GM23248 (cell line): ENCODE results near the gene ZNG1C.
"Not testable (repeated sequence)": the region's sequence is repeated elsewhere in the genome, so short reads cannot be mapped to it uniquely, and the experiment has no call there.

Experiments used
- EZH2 ChIP-seq: fragments of 200-600 bp; sonication (generic); IDR thresholded peaks from 2 replicates; pipeline ENCODE4 v1.6.1; 2018; ENCODE audit warnings: antibody characterized with exemption, mild to moderate bottlenecking; ENCODE audit not compliant: insufficient read depth, poor library complexity, severe bottlenecking
- EZH2phosphoT487 ChIP-seq: fragments of 200-600 bp; sonication (generic); IDR thresholded peaks from 2 replicates; pipeline ENCODE4 v1.6.1; 2018; ENCODE audit warnings: antibody characterized with exemption, moderate library complexity, mild to moderate bottlenecking, low read depth; ENCODE audit not compliant: insufficient read depth

DNA sequence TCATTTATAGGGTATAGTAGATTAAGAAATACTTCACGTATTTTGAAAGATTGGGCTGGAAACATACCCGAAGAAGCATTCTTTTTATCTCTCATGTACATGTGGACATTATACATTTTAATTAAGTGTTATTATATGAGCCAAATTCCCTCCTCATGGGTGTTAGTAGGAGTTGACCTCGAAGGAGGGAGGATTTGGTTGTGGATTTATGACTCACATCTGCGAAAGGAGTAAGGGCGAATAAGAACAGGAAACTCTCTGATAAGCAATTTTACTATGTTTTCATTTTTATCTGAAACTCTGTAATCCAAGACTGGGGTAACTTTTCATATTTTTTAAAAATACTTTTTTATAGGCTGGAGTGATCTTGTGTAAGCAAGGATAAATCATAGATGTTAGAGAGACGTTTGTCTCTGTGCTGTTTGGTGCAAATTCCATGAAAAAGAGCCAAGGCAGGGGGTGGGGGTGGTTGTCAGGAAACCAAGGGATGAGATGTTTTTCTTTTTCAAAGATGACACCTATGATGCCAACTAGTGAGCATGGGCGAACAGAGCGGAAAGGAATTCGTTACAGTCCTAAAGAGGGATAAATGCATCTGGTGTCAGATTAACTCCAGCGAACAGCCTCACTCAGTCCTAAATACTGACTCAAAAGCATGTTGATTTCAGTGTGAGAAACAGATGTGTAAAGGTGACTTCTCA lies 95.0 kb downstream of the ZNG1C start:
- not testable (repeated sequence) for TF ChIP-seq EZH2, EZH2phosphoT487
